Coronary artery (tissue), 2 donors: ENCODE data around the gene IL17D.

Experiments
- DNase-seq: peaks from one replicate; pipeline ENCODE4 v3.0.0-alpha.2; 2017; ENCODE audit warnings: low spot score
- H3K27ac ChIP-seq, 2 donors: fragments of 200-600 bp; sonication (generic); one replicate each; pipeline ENCODE4 v1.5.1; 2016 to 2019
- H3K4me3 ChIP-seq: fragments of 200-600 bp; sonication (generic); 2 replicates; pipeline ENCODE4 v1.5.1; 2016; ENCODE audit warnings: mild to moderate bottlenecking, moderate library complexity
- TF ChIP-seq, protein P1 (sequence below): fragments of 200-600 bp; sonication (generic); IDR thresholded peaks from one replicate; pipeline ENCODE4 v1.5.1; 2019; ENCODE audit warnings: antibody characterized with exemption

IL17D gene, protein sequence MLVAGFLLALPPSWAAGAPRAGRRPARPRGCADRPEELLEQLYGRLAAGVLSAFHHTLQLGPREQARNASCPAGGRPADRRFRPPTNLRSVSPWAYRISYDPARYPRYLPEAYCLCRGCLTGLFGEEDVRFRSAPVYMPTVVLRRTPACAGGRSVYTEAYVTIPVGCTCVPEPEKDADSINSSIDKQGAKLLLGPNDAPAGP

DNA sequence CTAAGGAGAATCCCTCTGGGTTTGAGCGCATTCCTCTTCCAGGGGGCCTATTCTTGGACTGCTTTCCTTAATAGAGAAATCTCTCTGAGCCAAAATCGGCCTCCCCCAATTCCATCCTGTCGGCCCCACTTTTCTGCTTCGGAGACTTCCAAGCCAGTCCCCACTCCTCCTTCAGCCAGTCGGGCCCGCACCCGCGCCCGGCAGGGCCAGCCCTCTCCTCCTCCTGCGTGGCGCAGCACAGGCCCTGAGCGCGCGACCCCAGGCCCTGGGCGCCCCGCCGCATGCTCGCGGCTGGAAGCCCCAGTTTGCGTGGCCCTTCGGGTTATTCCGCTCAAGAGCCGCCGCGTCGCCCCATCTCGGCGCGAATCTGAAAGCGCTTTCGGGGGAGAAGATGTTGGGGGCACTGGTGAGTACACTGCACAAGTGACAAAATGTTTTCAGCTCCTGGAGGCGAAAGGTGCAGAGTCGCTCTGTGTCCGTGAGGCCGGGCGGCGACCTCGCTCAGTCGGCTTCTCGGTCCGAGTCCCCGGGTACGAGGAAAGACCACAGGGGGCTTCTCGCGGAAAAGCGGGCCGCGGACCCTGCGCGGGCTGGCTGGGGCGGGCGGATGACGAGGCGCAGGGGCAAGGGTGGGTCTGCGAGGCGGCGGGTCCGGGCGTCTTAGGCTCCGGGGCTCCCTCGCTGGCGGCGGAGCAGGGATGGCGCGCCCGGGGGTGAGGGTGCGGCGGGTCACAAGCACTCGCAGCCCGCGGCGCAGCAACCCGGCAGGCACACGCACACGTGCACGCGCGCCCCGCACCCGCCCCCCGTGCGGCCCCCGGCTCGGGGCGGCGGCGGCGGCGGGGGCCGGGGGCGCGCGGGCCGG, at the start of gene IL17D:
Gene IL17D, plus strand, starts transcription at position 785 of the 865 bp plus-strand sequence. CDS start 303 bp downstream, outside the sequence.
- no peak for DNase-seq

DNA sequence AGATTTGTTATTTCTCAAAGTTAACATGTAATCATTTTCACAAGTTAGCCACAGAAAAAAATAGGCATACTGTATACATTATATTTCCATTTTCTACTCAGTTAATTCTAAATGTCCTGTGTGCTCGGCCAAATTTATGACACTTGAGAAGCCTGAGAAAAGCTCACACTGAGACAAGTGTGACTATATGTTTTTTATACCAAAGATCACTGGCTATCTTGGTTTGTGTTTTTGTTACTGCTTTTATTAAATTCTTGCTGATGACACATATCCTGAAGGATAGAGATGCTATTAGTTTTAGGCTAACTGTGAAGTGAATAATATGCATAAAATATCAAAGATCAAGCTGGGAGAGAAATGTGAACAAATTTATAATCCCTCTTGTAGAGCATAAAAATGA, 49.3 kb upstream of the IL17D start:
- Histone ChIP-seq H3K27ac (no peak overlapping the region), H3K4me3 (no peak overlapping the region)
- TF ChIP-seq, protein P1, sequence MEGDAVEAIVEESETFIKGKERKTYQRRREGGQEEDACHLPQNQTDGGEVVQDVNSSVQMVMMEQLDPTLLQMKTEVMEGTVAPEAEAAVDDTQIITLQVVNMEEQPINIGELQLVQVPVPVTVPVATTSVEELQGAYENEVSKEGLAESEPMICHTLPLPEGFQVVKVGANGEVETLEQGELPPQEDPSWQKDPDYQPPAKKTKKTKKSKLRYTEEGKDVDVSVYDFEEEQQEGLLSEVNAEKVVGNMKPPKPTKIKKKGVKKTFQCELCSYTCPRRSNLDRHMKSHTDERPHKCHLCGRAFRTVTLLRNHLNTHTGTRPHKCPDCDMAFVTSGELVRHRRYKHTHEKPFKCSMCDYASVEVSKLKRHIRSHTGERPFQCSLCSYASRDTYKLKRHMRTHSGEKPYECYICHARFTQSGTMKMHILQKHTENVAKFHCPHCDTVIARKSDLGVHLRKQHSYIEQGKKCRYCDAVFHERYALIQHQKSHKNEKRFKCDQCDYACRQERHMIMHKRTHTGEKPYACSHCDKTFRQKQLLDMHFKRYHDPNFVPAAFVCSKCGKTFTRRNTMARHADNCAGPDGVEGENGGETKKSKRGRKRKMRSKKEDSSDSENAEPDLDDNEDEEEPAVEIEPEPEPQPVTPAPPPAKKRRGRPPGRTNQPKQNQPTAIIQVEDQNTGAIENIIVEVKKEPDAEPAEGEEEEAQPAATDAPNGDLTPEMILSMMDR = no peak
- no peak for DNase-seq

More for the DNA sequence above, at the start of gene IL17D:
- H3K4me3 ChIP-seq = peak within 1 kb of the TSS; percentile 83
- TF ChIP-seq, protein P1 = no peak
- H3K27ac ChIP-seq = peak within 1 kb of the TSS in 1 of 2 donors; percentile 84

DNA sequence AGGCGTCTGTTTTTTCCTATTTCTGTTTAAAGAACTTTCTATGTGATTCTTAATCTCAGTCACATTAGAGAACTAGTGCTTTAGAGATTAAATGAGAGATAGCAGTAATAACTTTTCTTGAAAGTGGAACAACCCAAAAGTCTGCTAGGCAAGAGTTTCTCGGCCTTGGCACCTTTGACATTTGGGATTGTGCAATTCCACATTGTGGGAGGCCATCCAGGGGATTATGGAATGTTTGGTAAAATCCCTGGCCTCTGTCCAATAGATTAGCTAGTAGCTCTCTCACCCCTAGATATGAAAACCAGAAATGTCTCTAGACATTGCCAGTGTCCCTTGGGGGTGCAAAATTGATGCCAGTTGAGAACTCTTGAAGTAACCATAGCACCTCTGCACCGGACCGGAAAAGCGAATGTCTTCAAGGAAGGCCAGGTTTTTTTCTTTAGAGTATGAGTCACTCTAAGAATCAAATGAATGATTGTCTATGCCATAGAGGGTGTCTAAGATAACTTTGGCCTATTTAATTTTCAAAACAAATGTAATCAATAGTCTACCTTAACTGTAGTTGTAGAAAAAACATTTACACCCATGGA, 45.0 kb upstream of the IL17D start:
- Histone ChIP-seq H3K27ac (no peak overlapping the region), H3K4me3 (no peak overlapping the region)
- no peak for DNase-seq
- TF ChIP-seq, protein P1 = no peak

DNA sequence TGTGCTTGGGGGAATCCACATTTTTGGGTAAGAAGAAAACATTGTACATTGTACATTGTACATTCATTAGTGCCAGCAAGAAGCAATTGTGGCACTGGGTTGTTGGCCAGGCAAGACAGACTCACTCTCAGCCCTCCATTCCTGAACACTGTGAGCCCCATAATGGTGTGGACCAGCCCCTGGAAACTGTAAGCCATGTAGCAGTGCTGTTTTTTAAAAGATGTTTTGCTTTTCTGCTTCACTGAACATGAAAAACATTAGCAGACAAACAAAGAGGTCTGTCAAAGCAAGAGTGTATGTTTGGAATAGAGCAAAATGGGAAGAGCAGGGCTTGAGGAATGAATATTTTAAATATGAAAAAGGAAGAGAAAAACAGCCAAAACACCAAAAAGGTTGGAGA, 39.1 kb upstream of the IL17D start:
- no peak for DNase-seq
- H3K27ac ChIP-seq = no peak overlapping the region
- no peak overlapping the region for H3K4me3 ChIP-seq
- TF ChIP-seq, protein P1 = no peak

DNA sequence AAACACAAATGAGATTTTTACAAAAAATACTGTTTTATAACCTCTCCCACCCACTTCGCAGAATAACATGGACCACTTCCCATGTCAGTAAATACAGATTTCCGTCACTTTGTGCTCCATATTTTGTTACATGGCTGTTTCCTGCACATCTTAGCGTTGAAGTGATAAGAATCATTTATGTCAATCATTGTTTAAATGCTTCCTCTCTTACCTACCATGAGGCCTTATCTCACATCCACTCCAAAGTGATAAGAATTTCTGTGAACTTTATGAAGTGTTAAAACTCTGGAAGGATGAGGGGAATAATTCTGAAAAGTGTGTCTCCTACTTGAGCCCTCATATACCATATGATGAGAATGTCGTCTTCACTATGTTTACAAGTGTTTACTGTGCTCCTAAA, 36.6 kb upstream of the IL17D start:
- TF ChIP-seq, protein P1 = no peak
- H3K4me3 ChIP-seq = no peak overlapping the region
- H3K27ac ChIP-seq = no peak overlapping the region

DNA sequence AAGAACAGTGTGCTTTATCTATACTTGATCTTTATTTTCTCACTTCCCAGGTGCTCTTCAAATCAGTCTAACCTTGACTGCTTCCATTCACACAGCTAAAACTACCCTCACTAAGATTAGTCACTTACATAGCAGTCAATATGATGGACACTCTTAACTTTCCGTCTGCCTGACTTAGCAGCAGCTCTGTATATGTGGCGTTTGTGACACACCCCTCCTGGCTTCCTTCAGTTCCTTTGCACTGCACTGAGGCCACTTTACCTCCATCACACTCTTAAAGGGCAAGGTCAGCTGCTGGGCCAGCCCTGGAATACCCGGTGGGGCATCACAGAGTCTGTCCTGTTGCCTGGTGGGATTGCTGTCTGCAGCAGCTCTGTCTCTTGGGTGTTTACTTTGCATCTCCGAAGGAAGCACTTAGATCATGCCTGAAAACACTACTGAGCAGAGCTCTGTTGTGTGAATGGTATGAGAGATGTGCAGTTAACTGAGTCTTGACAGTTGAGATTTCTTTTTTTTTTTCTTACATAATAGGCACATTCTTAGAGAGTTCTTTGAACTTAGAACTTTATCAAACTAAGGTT, 35.6 kb upstream of the IL17D start:
- H3K4me3 ChIP-seq = no peak overlapping the region
- DNase-seq = no peak
- TF ChIP-seq, protein P1 = no peak
- H3K27ac ChIP-seq = no peak overlapping the region

More for the DNA sequence above, 36.6 kb upstream of the IL17D start:
- no peak for DNase-seq
